ENCODE measurements around the gene TYK2.

TYK2 gene

GRCh38 chr19:10332965-10333757, 47.2 kb downstream of the TYK2 start, which contains the start of gene RAVER1 (continued):
- TF ChIP-seq ZBTB10 (tag by site-specific recombination; IDR thresholded peaks at IDR 0.05) (peak; percentile 96), ZNF426 (tag by site-specific recombination; IDR thresholded peaks at IDR 0.05) (no peak), ZBTB11 (tag by site-specific recombination; conservative IDR thresholded peaks at IDR 0.05; ENCODE audit: low read depth) (peak; percentile 77), ZNF302 (tag by site-specific recombination; IDR thresholded peaks at IDR 0.05; ENCODE audit: low read depth) (no peak), SALL2 (tag by site-specific recombination; IDR thresholded peaks at IDR 0.05; ENCODE audit: borderline replicate concordance) (no peak), KLF16 (tag by site-specific recombination; IDR thresholded peaks at IDR 0.05) (peak; percentile 98), KLF7 (tag by site-specific recombination; IDR thresholded peaks at IDR 0.05; ENCODE audit: borderline replicate concordance) (peak; percentile 86), ZBTB20 (tag by site-specific recombination; IDR thresholded peaks at IDR 0.05) (peak; percentile 76; the same call in 1 of the 2 replicates), ZNF670 (tag by site-specific recombination; IDR thresholded peaks at IDR 0.05; ENCODE audit: low read depth) (no peak), ZNF112 (tag by site-specific recombination; IDR thresholded peaks at IDR 0.05) (no peak), PRDM2 (tag by site-specific recombination; IDR thresholded peaks at IDR 0.05; ENCODE audit: borderline replicate concordance) (no peak; the same call in 1 of the 2 replicates), TSHZ1 (tag by site-specific recombination; IDR thresholded peaks at IDR 0.05; ENCODE audit: borderline replicate concordance) (0 out of 2 replicates have a peak, but pooled peaks have one; percentile 40), AEBP2 (tag by site-specific recombination; IDR thresholded peaks at IDR 0.05; ENCODE audit: borderline replicate concordance) (no peak; the same call in 1 of the 2 replicates), ZNF571 (tag by site-specific recombination; IDR thresholded peaks at IDR 0.05) (no peak), PRDM10 (tag by site-specific recombination; IDR thresholded peaks at IDR 0.05) (peak; percentile 100), SETDB1 (IDR thresholded peaks at IDR 0.05; ENCODE audit: insufficient read length, low read length) (no peak)

All from HEK293 (cell line).